Vagina (tissue), 2 donors: ENCODE results near the gene QSER1. TPM values are rescaled to one million over a fixed set of nuclear protein-coding genes. Genes with fewer than 3 reads are reported as not detected.

Source experiments
- DNase-seq, 2 donors: peaks; one replicate each; pipeline ENCODE4 v3.0.0-alpha.2; 2017; ENCODE audit errors: extremely low spot score in 2 of 2
- H3K27ac ChIP-seq: fragments of 200-600 bp; sonication (generic); one replicate; pipeline ENCODE4 v1.5.1; 2019
- H3K27me3 ChIP-seq: fragments of 200-600 bp; sonication (generic); one replicate; pipeline ENCODE4 v1.5.1; 2019
- H3K36me3 ChIP-seq, 2 donors: fragments of 200-600 bp; sonication (generic); one replicate each; pipeline ENCODE4 v1.5.1; 2017 to 2019
- H3K4me1 ChIP-seq: fragments of 200-600 bp; sonication (generic); one replicate; pipeline ENCODE4 v1.5.1; 2019
- H3K4me3 ChIP-seq, 2 donors: fragments of 200-600 bp; sonication (generic); 1 replicate in 1 of 2; 2 replicates in 1 of 2; pipeline ENCODE4 v1.5.1; 2016 to 2019
- H3K9me3 ChIP-seq: fragments of 200-600 bp; sonication (generic); one replicate; pipeline ENCODE4 v1.5.1; 2019
- POLR2A ChIP-seq, 2 donors: fragments of 450-650 bp; IDR thresholded peaks; one replicate each; pipeline ENCODE4 v1.6.1; 2017; ENCODE audit warnings: antibody characterized with exemption in 2 of 2, mild to moderate bottlenecking in 2 of 2, moderate library complexity in 2 of 2
- POLR2AphosphoS5 ChIP-seq, 2 donors: sonication (generic); formaldehyde crosslinking; IDR thresholded peaks; one replicate each; pipeline ENCODE4 v1.9.0; 2017; ENCODE audit warnings: antibody characterized with exemption in 2 of 2, mild to moderate bottlenecking in 2 of 2, low read depth in 1 of 2; ENCODE audit not compliant: insufficient read depth in 1 of 2
- intact Hi-C: fragments of 100-400 bp; cut with DNase I; formaldehyde crosslinking; loops from one replicate; pipeline ENCODE4 v1.15.1; 2023
- total RNA-seq: library from RNA; depleted of rRNA; stranded (reverse); fragments of >200 nt; gene quantifications from one replicate; pipeline ENCODE4 v1.2.3, GENCODE V29; 2016
- TF ChIP-seq, protein P1 (sequence below), 3 experiments: fragments of 450-650 bp in 2 of 3; fragments of 200-600 bp in 1 of 3; sonication (generic) in 1 of 3; IDR thresholded peaks; one replicate each; pipeline ENCODE4 v1.5.1; 2017 to 2019; ENCODE audit warnings: antibody characterized with exemption in 3 of 3, mild to moderate bottlenecking in 2 of 3, moderate library complexity in 2 of 3

Gene QSER1
- total RNA-seq: 39.0 TPM

DNA sequence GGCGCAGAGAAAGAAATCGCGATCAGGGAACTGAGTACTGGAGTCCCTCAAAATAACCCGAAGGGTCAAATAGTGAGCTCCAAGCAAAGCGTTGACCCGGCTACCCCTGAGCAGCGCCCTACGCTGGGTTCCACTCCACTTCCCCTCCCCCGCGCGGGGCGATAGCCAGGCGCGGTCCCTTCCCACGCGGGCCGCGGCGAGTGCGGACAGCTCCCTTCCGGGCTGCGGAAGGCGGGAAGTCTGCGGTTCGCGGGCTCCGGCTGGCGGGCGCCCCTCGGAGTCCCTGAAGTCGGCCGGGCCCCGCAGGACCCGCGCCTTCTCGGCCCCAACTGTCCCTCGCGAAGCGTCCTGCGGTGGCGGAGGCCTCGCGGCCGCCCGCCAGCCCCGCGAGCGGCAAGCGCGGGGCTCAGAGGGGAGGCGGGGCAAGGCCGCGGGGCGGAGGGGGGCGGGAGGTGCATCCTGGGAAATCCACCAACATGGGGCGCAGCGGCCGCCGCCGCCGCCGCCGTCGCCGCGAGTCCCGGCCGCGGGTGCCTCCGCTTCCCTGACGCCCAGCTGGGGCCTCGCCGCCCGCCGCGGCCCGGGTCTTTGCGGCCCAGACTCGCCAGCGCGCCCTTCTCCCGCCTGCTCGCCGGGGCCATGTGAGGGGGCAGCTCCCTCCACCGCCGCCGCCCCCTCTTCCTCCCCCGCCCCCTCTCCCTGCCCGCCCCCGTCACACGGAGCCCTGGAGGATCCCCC lies at the start of gene QSER1:
Gene QSER1 (plus strand): TSS at position 457 of the 738 bp plus-strand sequence. CDS start 315 bp downstream, outside the sequence.
- Histone ChIP-seq H3K36me3 (no peaks in the 10 kb centered on the region), H3K4me3 (peak within 1 kb of the TSS; percentile 64 to 70), H3K27ac (peak within 1 kb of the TSS; percentile 92), H3K27me3 (no peaks in the 10 kb centered on the region), H3K4me1 (peaks cover 30% of the 10 kb centered on the region), H3K9me3 (no peaks in the 10 kb centered on the region)
- intact Hi-C loops: no loop called here
- no peak for DNase-seq
- TF ChIP-seq POLR2AphosphoS5 (IDR thresholded peaks at IDR 0.05; ENCODE audit: insufficient read depth in 1 of 2, low read depth in 1 of 2) (peak in 1 of 2 donors; percentile 59), POLR2A (IDR thresholded peaks at IDR 0.05) (peak in 1 of 2 donors; percentile 67)
- TF ChIP-seq, protein P1, sequence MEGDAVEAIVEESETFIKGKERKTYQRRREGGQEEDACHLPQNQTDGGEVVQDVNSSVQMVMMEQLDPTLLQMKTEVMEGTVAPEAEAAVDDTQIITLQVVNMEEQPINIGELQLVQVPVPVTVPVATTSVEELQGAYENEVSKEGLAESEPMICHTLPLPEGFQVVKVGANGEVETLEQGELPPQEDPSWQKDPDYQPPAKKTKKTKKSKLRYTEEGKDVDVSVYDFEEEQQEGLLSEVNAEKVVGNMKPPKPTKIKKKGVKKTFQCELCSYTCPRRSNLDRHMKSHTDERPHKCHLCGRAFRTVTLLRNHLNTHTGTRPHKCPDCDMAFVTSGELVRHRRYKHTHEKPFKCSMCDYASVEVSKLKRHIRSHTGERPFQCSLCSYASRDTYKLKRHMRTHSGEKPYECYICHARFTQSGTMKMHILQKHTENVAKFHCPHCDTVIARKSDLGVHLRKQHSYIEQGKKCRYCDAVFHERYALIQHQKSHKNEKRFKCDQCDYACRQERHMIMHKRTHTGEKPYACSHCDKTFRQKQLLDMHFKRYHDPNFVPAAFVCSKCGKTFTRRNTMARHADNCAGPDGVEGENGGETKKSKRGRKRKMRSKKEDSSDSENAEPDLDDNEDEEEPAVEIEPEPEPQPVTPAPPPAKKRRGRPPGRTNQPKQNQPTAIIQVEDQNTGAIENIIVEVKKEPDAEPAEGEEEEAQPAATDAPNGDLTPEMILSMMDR (IDR thresholded peaks at IDR 0.05): no peak

DNA sequence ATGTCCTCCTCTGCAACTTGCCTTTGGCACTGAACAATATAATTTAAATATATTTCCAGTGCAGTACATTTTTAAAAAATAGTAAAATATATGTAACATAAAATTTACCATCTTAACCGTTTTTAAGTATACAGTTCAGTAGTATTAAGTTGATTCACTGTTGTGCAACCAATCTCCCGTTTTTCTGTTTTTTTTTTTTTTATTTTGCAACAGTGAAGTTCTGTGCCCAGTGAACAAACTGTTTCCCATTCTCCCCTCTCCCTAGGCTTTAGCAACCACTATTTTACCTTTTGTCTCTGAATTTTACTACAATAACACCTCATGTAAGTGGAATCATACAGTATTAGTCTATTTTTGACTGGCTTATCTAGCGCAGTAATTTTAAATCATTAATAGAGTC lies 49.1 kb upstream of the QSER1 start:
- DNase-seq: no peak
- no peaks in the 10 kb centered on the region for H3K36me3 ChIP-seq
- H3K4me1 ChIP-seq: no peaks in the 10 kb centered on the region
- no peak overlapping the region for H3K27ac ChIP-seq
- no peak overlapping the region for H3K4me3 ChIP-seq
- intact Hi-C loops: no loop called here
- H3K9me3 ChIP-seq: no peaks in the 10 kb centered on the region
- TF ChIP-seq POLR2AphosphoS5 (IDR thresholded peaks at IDR 0.05; ENCODE audit: insufficient read depth in 1 of 2, low read depth in 1 of 2) (no peak), POLR2A (IDR thresholded peaks at IDR 0.05) (no peak)
- H3K27me3 ChIP-seq: no peaks in the 10 kb centered on the region

DNA sequence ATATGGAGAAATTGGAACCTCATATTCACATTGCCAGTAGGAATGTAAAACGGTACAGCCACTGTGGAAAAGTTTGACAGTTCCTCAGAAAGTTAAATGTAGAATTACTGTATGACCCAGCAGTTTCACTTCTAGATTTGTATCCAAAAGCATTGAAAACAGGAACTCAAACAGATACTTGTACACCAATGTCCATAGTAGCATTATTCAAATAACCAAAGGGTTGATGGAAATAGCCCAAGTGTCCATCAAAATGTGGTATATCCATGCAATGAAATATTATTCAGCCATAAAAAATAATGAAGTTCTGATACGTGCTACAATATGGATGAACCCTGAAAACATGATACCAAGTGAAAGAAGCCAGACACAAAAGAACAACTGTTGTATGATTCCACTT lies 45.1 kb upstream of the QSER1 start:
- H3K36me3 ChIP-seq: no peaks in the 10 kb centered on the region
- TF ChIP-seq POLR2A (IDR thresholded peaks at IDR 0.05): no peak
- H3K27me3 ChIP-seq: no peaks in the 10 kb centered on the region
- DNase-seq: no peak
- H3K9me3 ChIP-seq: no peaks in the 10 kb centered on the region
- no peak overlapping the region for H3K4me3 ChIP-seq
- no peaks in the 10 kb centered on the region for H3K4me1 ChIP-seq
- intact Hi-C loops: no loop called here
- H3K27ac ChIP-seq: no peak overlapping the region

DNA sequence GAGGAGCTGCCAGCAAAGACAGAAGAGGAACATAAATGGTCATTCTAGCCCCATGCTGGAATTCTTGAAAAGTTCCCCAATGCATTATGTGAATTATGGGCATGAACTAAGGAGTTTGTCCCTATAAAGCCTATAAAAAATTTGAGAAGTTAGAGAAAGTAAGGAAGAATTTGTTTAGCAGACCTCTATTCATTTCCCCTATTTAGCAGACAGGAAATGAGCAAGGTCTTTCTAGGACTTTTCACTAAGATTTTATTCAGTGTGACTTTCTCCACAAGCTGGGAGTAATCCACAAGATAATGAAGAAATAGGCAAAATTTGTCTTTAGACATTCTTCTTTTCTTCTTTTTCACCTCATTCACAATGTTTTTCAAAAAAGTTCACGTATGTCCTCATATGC lies 42.9 kb upstream of the QSER1 start:
- H3K4me3 ChIP-seq: no peak overlapping the region
- H3K27me3 ChIP-seq: no peaks in the 10 kb centered on the region
- H3K4me1 ChIP-seq: no peaks in the 10 kb centered on the region
- intact Hi-C loops: no loop called here
- no peak for TF ChIP-seq POLR2AphosphoS5 (IDR thresholded peaks at IDR 0.05; ENCODE audit: insufficient read depth in 1 of 2, low read depth in 1 of 2)
- TF ChIP-seq, protein P1 (IDR thresholded peaks at IDR 0.05): no peak
- TF ChIP-seq POLR2A (IDR thresholded peaks at IDR 0.05): no peak
- no peak overlapping the region for H3K27ac ChIP-seq
- no peak for DNase-seq
- no peaks in the 10 kb centered on the region for H3K36me3 ChIP-seq
- no peaks in the 10 kb centered on the region for H3K9me3 ChIP-seq

DNA sequence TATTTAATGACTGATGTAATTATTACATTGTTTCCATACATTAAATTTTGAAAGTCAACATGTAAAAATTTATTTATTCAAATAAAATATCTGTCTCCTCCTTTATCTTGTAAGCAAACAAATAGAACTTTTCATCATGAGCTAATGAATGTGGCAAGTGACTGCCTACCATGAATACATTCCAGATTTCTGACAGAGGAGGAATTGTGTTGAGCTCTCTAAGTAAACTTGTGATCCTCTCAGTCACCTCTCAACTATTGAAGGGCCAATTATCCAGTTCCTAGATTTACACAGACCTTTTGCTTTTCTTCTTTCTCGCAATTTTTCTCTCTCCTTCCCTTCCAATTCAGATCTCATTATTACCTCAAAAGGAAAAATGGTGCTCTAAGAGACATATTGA lies 41.4 kb upstream of the QSER1 start:
- intact Hi-C loops: no loop called here
- no peaks in the 10 kb centered on the region for H3K27me3 ChIP-seq
- no peaks in the 10 kb centered on the region for H3K36me3 ChIP-seq
- no peaks in the 10 kb centered on the region for H3K4me1 ChIP-seq
- no peak for TF ChIP-seq POLR2AphosphoS5 (IDR thresholded peaks at IDR 0.05; ENCODE audit: insufficient read depth in 1 of 2, low read depth in 1 of 2)
- no peak for TF ChIP-seq POLR2A (IDR thresholded peaks at IDR 0.05)
- TF ChIP-seq, protein P1 (IDR thresholded peaks at IDR 0.05): no peak
- no peak for DNase-seq
- no peaks in the 10 kb centered on the region for H3K9me3 ChIP-seq
- H3K4me3 ChIP-seq: no peak overlapping the region
- H3K27ac ChIP-seq: no peak overlapping the region

DNA sequence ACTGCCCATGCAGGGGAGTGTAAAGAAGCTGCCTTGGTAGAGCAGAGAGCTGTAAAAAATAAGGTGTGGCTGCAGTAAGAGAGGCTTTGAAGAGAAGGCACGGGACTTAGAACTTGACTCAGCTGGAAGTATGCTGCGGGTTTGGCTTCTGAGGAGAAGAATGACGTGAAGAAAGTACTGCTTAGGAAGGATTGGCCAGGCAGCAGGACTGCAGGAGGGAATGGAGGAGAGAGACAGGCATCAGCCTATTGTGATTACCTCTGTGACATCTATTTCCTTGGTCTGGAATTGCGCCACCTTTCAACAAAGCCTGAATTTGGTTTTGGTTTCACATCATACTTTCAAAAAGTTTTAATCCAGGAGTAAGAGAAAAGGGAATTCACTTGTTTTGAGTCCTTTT lies 40.4 kb upstream of the QSER1 start:
- no peaks in the 10 kb centered on the region for H3K27me3 ChIP-seq
- intact Hi-C loops: no loop called here

More for the DNA sequence above, 40.4 kb upstream of the QSER1 start:
- DNase-seq: no peak
- TF ChIP-seq POLR2A (IDR thresholded peaks at IDR 0.05): no peak
- TF ChIP-seq, protein P1 (IDR thresholded peaks at IDR 0.05): no peak
- Histone ChIP-seq H3K4me1 (no peaks in the 10 kb centered on the region), H3K4me3 (no peak overlapping the region), H3K27ac (no peak overlapping the region), H3K36me3 (no peaks in the 10 kb centered on the region), H3K9me3 (no peaks in the 10 kb centered on the region)
